WTC11 (cell line): ENCODE results near the gene ITPR2. TPM values are rescaled to one million over a fixed set of nuclear protein-coding genes. Genes with fewer than 3 reads are reported as not detected.
A peak's percentile ranks its signal among the peaks of the same experiment; 100 is the strongest.

ENCODE experiments used
- ATAC-seq: fragments of 200-7000 bp; cut with Tn5 transposase; 2 replicates; pipeline ENCODE4 v1.10.0; 2021; ENCODE audit warnings: mild to moderate bottlenecking, moderate library complexity
- CTCF ChIA-PET: fragments of 300-600 bp; sonication (Branson Sonifier 250); formaldehyde crosslinking; loops from one replicate; lab custom pipeline; 2021; ENCODE audit warnings: antibody characterized with exemption; lab: Charles Lee
- POLR2A ChIA-PET: fragments of 350-600 bp; sonication (Branson Sonifier 250); formaldehyde crosslinking; loops from one replicate; lab custom pipeline; 2021; ENCODE audit warnings: antibody characterized with exemption; lab: Charles Lee
- DNase-seq: peaks from one replicate; pipeline ENCODE4 v3.0.0; 2021; ENCODE audit warnings: low spot score
- H3K27ac Mint-ChIP-seq: 2 replicates; pipeline ENCODE4 v1.8.0; 2021; ENCODE audit warnings: mixed read lengths
- H3K27me3 Mint-ChIP-seq: 2 replicates; pipeline ENCODE4 v1.8.0; 2021; ENCODE audit warnings: low read depth, mild to moderate bottlenecking, moderate library complexity, mixed read lengths
- H3K36me3 Mint-ChIP-seq: 2 replicates; pipeline ENCODE4 v1.8.0; 2021; ENCODE audit warnings: mixed read lengths
- H3K4me1 Mint-ChIP-seq: 2 replicates; pipeline ENCODE4 v1.8.0; 2022; ENCODE audit warnings: mixed read lengths
- H3K4me3 Mint-ChIP-seq: 2 replicates; pipeline ENCODE4 v1.8.0; 2021; ENCODE audit warnings: mild to moderate bottlenecking, moderate library complexity, mixed read lengths
- H3K9me3 Mint-ChIP-seq: 2 replicates; pipeline ENCODE4 v1.8.0; 2021; ENCODE audit warnings: mixed read lengths
- CBFB ChIP-seq: sonication (generic); formaldehyde crosslinking; IDR thresholded peaks from 2 replicates; pipeline ENCODE4 v1.8.1; 2022; ENCODE audit warnings: mild to moderate bottlenecking, low read depth, missing genetic modification reagents
- ETV6 ChIP-seq: sonication (generic); formaldehyde crosslinking; IDR thresholded peaks from 2 replicates; pipeline ENCODE4 v1.8.1; 2022; ENCODE audit warnings: mild to moderate bottlenecking, missing genetic modification reagents
- FOXK1 ChIP-seq: sonication (generic); formaldehyde crosslinking; IDR thresholded peaks from 2 replicates; pipeline ENCODE4 v1.8.0; 2022; ENCODE audit warnings: mild to moderate bottlenecking, moderate library complexity, missing genetic modification reagents
- GRHL2 ChIP-seq: fragments of 250-450 bp; sonication (Bioruptor Pico); IDR thresholded peaks from 2 replicates; pipeline ENCODE4 v1.8.0; 2022; ENCODE audit warnings: mild to moderate bottlenecking, moderate library complexity; ENCODE audit not compliant: insufficient replicate concordance, severe bottlenecking
- GTF2I ChIP-seq: fragments of 250-450 bp; sonication (Bioruptor Pico); conservative IDR thresholded peaks from 2 replicates; pipeline ENCODE4 v1.4.0; 2021; ENCODE audit warnings: mild to moderate bottlenecking
- HMGA2 ChIP-seq: fragments of 250-450 bp; sonication (Bioruptor Pico); IDR thresholded peaks from 2 replicates; pipeline ENCODE4 v1.4.0; 2021; ENCODE audit warnings: mild to moderate bottlenecking, moderate library complexity
- IRF2 ChIP-seq: sonication (generic); formaldehyde crosslinking; IDR thresholded peaks from 2 replicates; pipeline ENCODE4 v1.8.0; 2022; ENCODE audit warnings: low read depth, missing genetic modification reagents, borderline replicate concordance
- NR1H2 ChIP-seq: sonication (generic); formaldehyde crosslinking; IDR thresholded peaks from 2 replicates; pipeline ENCODE4 v1.9.0; 2021; ENCODE audit warnings: mild to moderate bottlenecking, moderate library complexity, missing genetic modification reagents
- OVOL2 ChIP-seq: fragments of 250-450 bp; sonication (Bioruptor Pico); IDR thresholded peaks from 2 replicates; pipeline ENCODE4 v1.9.0; 2021; ENCODE audit warnings: mild to moderate bottlenecking, borderline replicate concordance
- RELA ChIP-seq: sonication (generic); formaldehyde crosslinking; IDR thresholded peaks from 2 replicates; pipeline ENCODE4 v1.8.1; 2022; ENCODE audit warnings: missing genetic modification reagents, mild to moderate bottlenecking, borderline replicate concordance
- RORB ChIP-seq: fragments of 250-450 bp; sonication (Bioruptor Pico); IDR thresholded peaks from 2 replicates; pipeline ENCODE4 v1.9.0; 2021; ENCODE audit warnings: mild to moderate bottlenecking
- SOX15 ChIP-seq: fragments of 250-450 bp; sonication (Bioruptor Pico); IDR thresholded peaks from 2 replicates; pipeline ENCODE4 v1.9.0; 2021; ENCODE audit warnings: mild to moderate bottlenecking
- TCF7 ChIP-seq: sonication (generic); formaldehyde crosslinking; IDR thresholded peaks from 2 replicates; pipeline ENCODE4 v1.8.0; 2022; ENCODE audit warnings: mild to moderate bottlenecking, low read depth, missing genetic modification reagents, moderate library complexity
- TP53 ChIP-seq: sonication (generic); formaldehyde crosslinking; IDR thresholded peaks from 2 replicates; pipeline ENCODE4 v1.8.1; 2023; ENCODE audit warnings: mild to moderate bottlenecking, missing genetic modification reagents
- ZNF121 ChIP-seq: sonication (generic); formaldehyde crosslinking; IDR thresholded peaks from 2 replicates; pipeline ENCODE4 v1.8.0; 2023; ENCODE audit warnings: missing genetic modification reagents
- ZNF219 ChIP-seq: sonication (generic); formaldehyde crosslinking; IDR thresholded peaks from 2 replicates; pipeline ENCODE4 v1.8.0; 2023; ENCODE audit warnings: missing genetic modification reagents, mild to moderate bottlenecking, borderline replicate concordance
- ZNF396 ChIP-seq: fragments of 250-450 bp; sonication (Bioruptor Pico); IDR thresholded peaks from 2 replicates; pipeline ENCODE4 v1.8.0; 2021; ENCODE audit warnings: mild to moderate bottlenecking, moderate library complexity, borderline replicate concordance
- total RNA-seq: library from RNA; stranded (reverse); gene quantifications from 3 replicates; pipeline ENCODE4 v1.2.3, GENCODE V29; 2021
- TF ChIP-seq, protein P1 (sequence below): sonication (generic); formaldehyde crosslinking; IDR thresholded peaks from 2 replicates; pipeline ENCODE4 v1.8.0; 2022; ENCODE audit warnings: mild to moderate bottlenecking, missing genetic modification reagents
- TF ChIP-seq, protein P2 (sequence below): sonication (generic); formaldehyde crosslinking; IDR thresholded peaks from 2 replicates; pipeline ENCODE4 v1.8.0; 2023; ENCODE audit warnings: missing genetic modification reagents
- TF ChIP-seq, protein P3 (sequence below): fragments of 250-450 bp; sonication (Bioruptor Pico); IDR thresholded peaks from 2 replicates; pipeline ENCODE4 v1.8.0; 2021; ENCODE audit warnings: mild to moderate bottlenecking
- TF ChIP-seq, protein P4 (sequence below): sonication (generic); formaldehyde crosslinking; IDR thresholded peaks from 2 replicates; pipeline ENCODE4 v1.8.1; 2022; ENCODE audit warnings: mild to moderate bottlenecking, missing genetic modification reagents, moderate library complexity, borderline replicate concordance
- TF ChIP-seq, protein P5 (sequence below): sonication (generic); formaldehyde crosslinking; IDR thresholded peaks from 2 replicates; pipeline ENCODE4 v1.8.1; 2022; ENCODE audit warnings: mild to moderate bottlenecking, moderate library complexity, missing genetic modification reagents
- TF ChIP-seq, protein P6 (sequence below): sonication (generic); formaldehyde crosslinking; conservative IDR thresholded peaks from 2 replicates; pipeline ENCODE4 v1.8.1; 2022; ENCODE audit warnings: mild to moderate bottlenecking, missing genetic modification reagents
- TF ChIP-seq, protein P7 (sequence below): sonication (generic); formaldehyde crosslinking; IDR thresholded peaks from 2 replicates; pipeline ENCODE4 v1.8.1; 2023; ENCODE audit warnings: mild to moderate bottlenecking, missing genetic modification reagents, moderate library complexity
- TF ChIP-seq, protein P8 (sequence below): fragments of 250-450 bp; sonication (Bioruptor Pico); IDR thresholded peaks from 2 replicates; pipeline ENCODE4 v1.9.0; 2021; ENCODE audit warnings: mild to moderate bottlenecking, borderline replicate concordance

ITPR2 gene
- total RNA-seq, 1 experiment from 2014 or later, result 50.7 TPM

DNA sequence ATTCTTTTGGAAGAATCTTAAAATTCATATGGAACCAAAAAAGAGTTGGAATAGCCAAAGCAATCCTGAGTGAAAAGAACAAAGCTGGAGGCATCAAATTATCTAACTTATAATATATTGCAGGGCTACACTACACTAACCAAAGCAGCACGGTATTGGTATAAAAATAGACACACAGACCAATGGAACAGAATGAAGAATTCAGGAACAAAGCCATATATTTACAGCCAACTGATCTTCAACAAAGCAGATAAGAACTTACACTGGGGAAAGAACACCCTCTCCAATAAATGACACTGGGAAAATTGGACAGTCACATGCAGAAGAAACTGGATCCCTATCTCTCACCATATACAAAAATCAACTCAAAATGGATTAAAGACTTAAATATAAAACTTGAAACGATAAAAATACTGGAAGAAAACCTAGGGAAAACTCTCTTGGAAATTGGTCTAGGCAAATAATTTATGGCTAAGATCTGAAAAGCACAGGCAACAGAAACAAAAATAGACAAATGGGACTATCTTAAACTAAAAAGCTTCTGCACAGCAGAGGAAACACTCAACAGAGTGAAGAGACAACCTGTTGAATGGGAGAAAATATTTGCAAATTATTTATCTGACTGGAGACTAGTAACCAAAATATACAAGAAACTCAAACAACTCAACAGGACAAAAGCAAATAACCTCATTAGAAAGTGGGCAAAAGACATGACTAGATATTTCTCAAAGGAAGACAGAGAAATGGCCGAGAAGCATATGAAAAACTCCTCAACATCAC lies 286.3 kb downstream of the ITPR2 start (continued):
- TF ChIP-seq RELA, result no peak
- TF ChIP-seq FOXK1 (CRISPR knock-in tag), result no peak
- TF ChIP-seq TCF7 (CRISPR knock-in tag), result no peak
- no peak for TF ChIP-seq HMGA2 (CRISPR knock-in tag)
- TF ChIP-seq, protein P1, sequence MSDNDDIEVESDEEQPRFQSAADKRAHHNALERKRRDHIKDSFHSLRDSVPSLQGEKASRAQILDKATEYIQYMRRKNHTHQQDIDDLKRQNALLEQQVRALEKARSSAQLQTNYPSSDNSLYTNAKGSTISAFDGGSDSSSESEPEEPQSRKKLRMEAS (CRISPR knock-in tag), result no peak
- TF ChIP-seq, all 79 proteins: peak for 0

DNA sequence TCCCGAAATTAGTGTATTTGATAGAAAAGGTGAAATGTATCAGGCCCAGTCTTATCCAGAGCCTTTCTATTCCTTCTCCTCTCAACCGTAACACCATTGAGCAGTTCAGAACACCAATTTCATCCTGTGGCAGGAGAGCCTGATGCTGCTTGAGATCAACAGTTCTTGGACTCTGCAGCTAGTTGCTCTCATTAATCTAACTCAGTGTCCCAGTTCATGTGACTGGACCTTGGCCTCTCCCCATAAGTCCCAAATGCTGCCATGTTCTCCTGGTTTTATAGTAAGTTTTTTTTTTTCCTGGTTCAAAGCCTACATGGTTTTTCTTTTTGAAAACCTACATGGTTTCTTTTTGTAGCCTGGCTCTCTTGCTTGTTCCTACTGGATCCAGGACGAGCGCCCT lies 293.9 kb downstream of the ITPR2 start:
- Mint-ChIP-seq H3K36me3 (no peaks in the 10 kb centered on the region), H3K4me1 (peaks cover 7% of the 10 kb centered on the region), H3K27ac (peak overlapping the region; percentile 70; the same call in 1 of the 2 replicates), H3K4me3 (no peak overlapping the region), H3K27me3 (no peaks in the 10 kb centered on the region), H3K9me3 (no peaks in the 10 kb centered on the region)
- ChIA-PET POLR2A (no interaction called here), CTCF (no interaction called here)
- ATAC-seq (no peak), DNase-seq (no peak)
- TF ChIP-seq, protein P2, sequence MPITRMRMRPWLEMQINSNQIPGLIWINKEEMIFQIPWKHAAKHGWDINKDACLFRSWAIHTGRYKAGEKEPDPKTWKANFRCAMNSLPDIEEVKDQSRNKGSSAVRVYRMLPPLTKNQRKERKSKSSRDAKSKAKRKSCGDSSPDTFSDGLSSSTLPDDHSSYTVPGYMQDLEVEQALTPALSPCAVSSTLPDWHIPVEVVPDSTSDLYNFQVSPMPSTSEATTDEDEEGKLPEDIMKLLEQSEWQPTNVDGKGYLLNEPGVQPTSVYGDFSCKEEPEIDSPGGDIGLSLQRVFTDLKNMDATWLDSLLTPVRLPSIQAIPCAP (CRISPR knock-in tag), result no peak
- TF ChIP-seq, protein P3, sequence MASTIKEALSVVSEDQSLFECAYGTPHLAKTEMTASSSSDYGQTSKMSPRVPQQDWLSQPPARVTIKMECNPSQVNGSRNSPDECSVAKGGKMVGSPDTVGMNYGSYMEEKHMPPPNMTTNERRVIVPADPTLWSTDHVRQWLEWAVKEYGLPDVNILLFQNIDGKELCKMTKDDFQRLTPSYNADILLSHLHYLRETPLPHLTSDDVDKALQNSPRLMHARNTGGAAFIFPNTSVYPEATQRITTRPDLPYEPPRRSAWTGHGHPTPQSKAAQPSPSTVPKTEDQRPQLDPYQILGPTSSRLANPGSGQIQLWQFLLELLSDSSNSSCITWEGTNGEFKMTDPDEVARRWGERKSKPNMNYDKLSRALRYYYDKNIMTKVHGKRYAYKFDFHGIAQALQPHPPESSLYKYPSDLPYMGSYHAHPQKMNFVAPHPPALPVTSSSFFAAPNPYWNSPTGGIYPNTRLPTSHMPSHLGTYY (CRISPR knock-in tag), result no peak
- TF ChIP-seq RORB, result no peak
- TF ChIP-seq IRF2 (CRISPR knock-in tag), result no peak
- TF ChIP-seq OVOL2 (CRISPR knock-in tag), result no peak
- no peak for TF ChIP-seq CBFB (CRISPR knock-in tag)
- no peak for TF ChIP-seq TP53 (CRISPR knock-in tag)
- TF ChIP-seq GRHL2 (CRISPR knock-in tag), result no peak
- TF ChIP-seq ZNF396 (CRISPR knock-in tag), result no peak
- TF ChIP-seq, protein P4, sequence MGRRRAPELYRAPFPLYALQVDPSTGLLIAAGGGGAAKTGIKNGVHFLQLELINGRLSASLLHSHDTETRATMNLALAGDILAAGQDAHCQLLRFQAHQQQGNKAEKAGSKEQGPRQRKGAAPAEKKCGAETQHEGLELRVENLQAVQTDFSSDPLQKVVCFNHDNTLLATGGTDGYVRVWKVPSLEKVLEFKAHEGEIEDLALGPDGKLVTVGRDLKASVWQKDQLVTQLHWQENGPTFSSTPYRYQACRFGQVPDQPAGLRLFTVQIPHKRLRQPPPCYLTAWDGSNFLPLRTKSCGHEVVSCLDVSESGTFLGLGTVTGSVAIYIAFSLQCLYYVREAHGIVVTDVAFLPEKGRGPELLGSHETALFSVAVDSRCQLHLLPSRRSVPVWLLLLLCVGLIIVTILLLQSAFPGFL, result no peak
- no peak for TF ChIP-seq NR1H2 (CRISPR knock-in tag)
- TF ChIP-seq, protein P5, sequence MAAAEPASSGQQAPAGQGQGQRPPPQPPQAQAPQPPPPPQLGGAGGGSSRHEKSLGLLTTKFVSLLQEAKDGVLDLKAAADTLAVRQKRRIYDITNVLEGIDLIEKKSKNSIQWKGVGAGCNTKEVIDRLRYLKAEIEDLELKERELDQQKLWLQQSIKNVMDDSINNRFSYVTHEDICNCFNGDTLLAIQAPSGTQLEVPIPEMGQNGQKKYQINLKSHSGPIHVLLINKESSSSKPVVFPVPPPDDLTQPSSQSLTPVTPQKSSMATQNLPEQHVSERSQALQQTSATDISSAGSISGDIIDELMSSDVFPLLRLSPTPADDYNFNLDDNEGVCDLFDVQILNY (CRISPR knock-in tag), result no peak
- TF ChIP-seq, protein P6, sequence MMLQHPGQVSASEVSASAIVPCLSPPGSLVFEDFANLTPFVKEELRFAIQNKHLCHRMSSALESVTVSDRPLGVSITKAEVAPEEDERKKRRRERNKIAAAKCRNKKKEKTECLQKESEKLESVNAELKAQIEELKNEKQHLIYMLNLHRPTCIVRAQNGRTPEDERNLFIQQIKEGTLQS (CRISPR knock-in tag), result no peak
- TF ChIP-seq ZNF121 (CRISPR knock-in tag), result no peak
- no peak for TF ChIP-seq ETV6 (CRISPR knock-in tag)
- no peak for TF ChIP-seq GTF2I
- TF ChIP-seq, protein P7, sequence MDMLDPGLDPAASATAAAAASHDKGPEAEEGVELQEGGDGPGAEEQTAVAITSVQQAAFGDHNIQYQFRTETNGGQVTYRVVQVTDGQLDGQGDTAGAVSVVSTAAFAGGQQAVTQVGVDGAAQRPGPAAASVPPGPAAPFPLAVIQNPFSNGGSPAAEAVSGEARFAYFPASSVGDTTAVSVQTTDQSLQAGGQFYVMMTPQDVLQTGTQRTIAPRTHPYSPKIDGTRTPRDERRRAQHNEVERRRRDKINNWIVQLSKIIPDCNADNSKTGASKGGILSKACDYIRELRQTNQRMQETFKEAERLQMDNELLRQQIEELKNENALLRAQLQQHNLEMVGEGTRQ (CRISPR knock-in tag), result no peak
- TF ChIP-seq SOX15 (CRISPR knock-in tag), result no peak
- TF ChIP-seq ZNF219 (CRISPR knock-in tag), result no peak
- TF ChIP-seq, protein P8, sequence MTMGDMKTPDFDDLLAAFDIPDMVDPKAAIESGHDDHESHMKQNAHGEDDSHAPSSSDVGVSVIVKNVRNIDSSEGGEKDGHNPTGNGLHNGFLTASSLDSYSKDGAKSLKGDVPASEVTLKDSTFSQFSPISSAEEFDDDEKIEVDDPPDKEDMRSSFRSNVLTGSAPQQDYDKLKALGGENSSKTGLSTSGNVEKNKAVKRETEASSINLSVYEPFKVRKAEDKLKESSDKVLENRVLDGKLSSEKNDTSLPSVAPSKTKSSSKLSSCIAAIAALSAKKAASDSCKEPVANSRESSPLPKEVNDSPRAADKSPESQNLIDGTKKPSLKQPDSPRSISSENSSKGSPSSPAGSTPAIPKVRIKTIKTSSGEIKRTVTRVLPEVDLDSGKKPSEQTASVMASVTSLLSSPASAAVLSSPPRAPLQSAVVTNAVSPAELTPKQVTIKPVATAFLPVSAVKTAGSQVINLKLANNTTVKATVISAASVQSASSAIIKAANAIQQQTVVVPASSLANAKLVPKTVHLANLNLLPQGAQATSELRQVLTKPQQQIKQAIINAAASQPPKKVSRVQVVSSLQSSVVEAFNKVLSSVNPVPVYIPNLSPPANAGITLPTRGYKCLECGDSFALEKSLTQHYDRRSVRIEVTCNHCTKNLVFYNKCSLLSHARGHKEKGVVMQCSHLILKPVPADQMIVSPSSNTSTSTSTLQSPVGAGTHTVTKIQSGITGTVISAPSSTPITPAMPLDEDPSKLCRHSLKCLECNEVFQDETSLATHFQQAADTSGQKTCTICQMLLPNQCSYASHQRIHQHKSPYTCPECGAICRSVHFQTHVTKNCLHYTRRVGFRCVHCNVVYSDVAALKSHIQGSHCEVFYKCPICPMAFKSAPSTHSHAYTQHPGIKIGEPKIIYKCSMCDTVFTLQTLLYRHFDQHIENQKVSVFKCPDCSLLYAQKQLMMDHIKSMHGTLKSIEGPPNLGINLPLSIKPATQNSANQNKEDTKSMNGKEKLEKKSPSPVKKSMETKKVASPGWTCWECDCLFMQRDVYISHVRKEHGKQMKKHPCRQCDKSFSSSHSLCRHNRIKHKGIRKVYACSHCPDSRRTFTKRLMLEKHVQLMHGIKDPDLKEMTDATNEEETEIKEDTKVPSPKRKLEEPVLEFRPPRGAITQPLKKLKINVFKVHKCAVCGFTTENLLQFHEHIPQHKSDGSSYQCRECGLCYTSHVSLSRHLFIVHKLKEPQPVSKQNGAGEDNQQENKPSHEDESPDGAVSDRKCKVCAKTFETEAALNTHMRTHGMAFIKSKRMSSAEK (CRISPR knock-in tag), result no peak
